Choroid plexus epithelial cell (primary cell): ENCODE measurements around the gene PLCB3.
A peak's percentile ranks its signal among the peaks of the same experiment; 100 is the strongest.
"Not testable (repeated sequence)": the region's sequence is repeated elsewhere in the genome, so short reads cannot be mapped to it uniquely, and the experiment has no call there.

Experiments used
- DNase-seq: peaks from one replicate; pipeline ENCODE4 v3.0.0-alpha.2; 2010; ENCODE audit warnings: low read depth
- H3K4me3 ChIP-seq: 2 replicates; pipeline ENCODE4 v1.5.1; 2011; ENCODE audit warnings: low read depth, mild to moderate bottlenecking, control low read depth, low read length, moderate library complexity
- CTCF ChIP-seq: conservative IDR thresholded peaks from 2 replicates; pipeline ENCODE4 v1.5.1; 2011; ENCODE audit warnings: low read depth, mild to moderate bottlenecking, control low read depth, inconsistent platforms, low read length, moderate library complexity

PLCB3 gene

GRCh38 chr11:64313491-64314145 lies 62.3 kb downstream of the PLCB3 start:
- no peak overlapping the region for H3K4me3 ChIP-seq
- DNase-seq = no peak
- no peak for TF ChIP-seq CTCF

GRCh38 chr11:64314146-64314804 lies 62.9 kb downstream of the PLCB3 start:
- no peak overlapping the region for H3K4me3 ChIP-seq
- DNase-seq = no peak
- peak; percentile 41 for TF ChIP-seq CTCF

GRCh38 chr11:64314805-64315561 lies 63.7 kb downstream of the PLCB3 start:
- no peak for TF ChIP-seq CTCF
- no peak overlapping the region for H3K4me3 ChIP-seq
- DNase-seq = no peak

- not testable (repeated sequence) for H3K4me3 ChIP-seq, DNase-seq
These were observed 64.6 kb downstream of the PLCB3 start for GRCh38 chr11:64315667-64316526.

GRCh38 chr11:64316672-64317324 lies 65.5 kb downstream of the PLCB3 start:
- TF ChIP-seq CTCF = peak; percentile 20
- peak overlapping the region; percentile 99 for H3K4me3 ChIP-seq
- peak; percentile 26 for DNase-seq

- no peak for TF ChIP-seq CTCF
- peak; percentile 99 for DNase-seq
These were observed 66.1 kb downstream of the PLCB3 start, which contains the start of gene TRMT112 for GRCh38 chr11:64317325-64317960. Gene TRMT112, minus strand, starts transcription at chr11:64317559. Its CDS starts 33 bp downstream, at chr11:64317526.

More at GRCh38 chr11:64317325-64317960, 66.1 kb downstream of the PLCB3 start, which contains the start of gene TRMT112:
- H3K4me3 ChIP-seq = peak within 1 kb of the TSS; percentile 99
